DND-41 (cell line): ENCODE results near the gene APC2.

ENCODE experiments used
- CTCF ChIP-seq: IDR thresholded peaks from 2 replicates; pipeline ENCODE4 v1.5.1; 2012; ENCODE audit warnings: borderline replicate concordance, low read length, moderate library complexity, mild to moderate bottlenecking; ENCODE audit not compliant: poor library complexity, severe bottlenecking; ENCODE audit errors: extremely low read depth
- EZH2 ChIP-seq: IDR thresholded peaks from 3 replicates; pipeline ENCODE4 v1.6.1; 2012; ENCODE audit warnings: borderline replicate concordance, low read depth, mild to moderate bottlenecking, moderate library complexity, low read length, inconsistent platforms; ENCODE audit not compliant: severe bottlenecking

GRCh38 chr19:1512671-1513498 lies 63.0 kb downstream of the APC2 start, which contains the start of gene ADAMTSL5:
- no peak for TF ChIP-seq CTCF
- no peak for TF ChIP-seq EZH2
